IPS DF 6.9 (cell line): ENCODE results near the gene FTCD.
"Not testable (repeated sequence)": the region's sequence is repeated elsewhere in the genome, so short reads cannot be mapped to it uniquely, and the experiment has no call there.

Source experiments
- DNase-seq: peaks from one replicate; pipeline ENCODE4 v3.0.0-alpha.2; 2013; ENCODE audit warnings: low read depth, low spot score
- H3K27ac ChIP-seq: one replicate; pipeline ENCODE4 v1.5.1; 2013; ENCODE audit warnings: low read length, control low read depth
- H3K27me3 ChIP-seq: 2 replicates; pipeline ENCODE4 v1.6.1; 2013; ENCODE audit warnings: mild to moderate bottlenecking, low read length; ENCODE audit not compliant: control insufficient read depth, insufficient read depth
- H3K36me3 ChIP-seq: 2 replicates; pipeline ENCODE4 v1.6.1; 2013; ENCODE audit warnings: low read length; ENCODE audit not compliant: control insufficient read depth, insufficient read depth
- H3K4me1 ChIP-seq: 2 replicates; pipeline ENCODE4 v1.6.1; 2013; ENCODE audit warnings: low read length; ENCODE audit not compliant: control insufficient read depth, insufficient read depth
- H3K4me3 ChIP-seq: 2 replicates; pipeline ENCODE4 v1.5.1; 2013; ENCODE audit warnings: mild to moderate bottlenecking, low read length
- H3K9me3 ChIP-seq: 2 replicates; pipeline ENCODE4 v1.6.1; 2013; ENCODE audit warnings: low read length, inconsistent platforms; ENCODE audit not compliant: control insufficient read depth, insufficient read depth
- WGBS: extraction: QIAGEN DNeasy Blood & Tissue Kit; methylation state at CpG from one replicate; pipeline ENCODE4 v1.1.7; 2013; ENCODE audit warnings: mixed read lengths, missing lambda C conversion rate; ENCODE audit not compliant: insufficient read length, insufficient coverage; 5-methylcytosine and 5-hydroxymethylcytosine counted together

Gene FTCD

GRCh38 chr21:46180079-46180722 is 24.8 kb upstream of the FTCD start:
- WGBS: no CpG with 5 or more reads among the region's 24 CpGs
- DNase-seq: no peak
- no peak overlapping the region for H3K27ac ChIP-seq

GRCh38 chr21:46179708-46180078 is 24.3 kb upstream of the FTCD start:
- Histone ChIP-seq H3K9me3 (no peaks in the 10 kb centered on the region), H3K4me1 (no peaks in the 10 kb centered on the region; the same call in 1 of the 2 replicates), H3K27me3 (no peaks in the 10 kb centered on the region), H3K36me3 (peaks cover 2% of the 10 kb centered on the region; the same call in 1 of the 2 replicates), H3K4me3 (no peak overlapping the region), H3K27ac (no peak overlapping the region)
- no peak for DNase-seq
- WGBS: no CpG with 5 or more reads among the region's 17 CpGs

More at GRCh38 chr21:46180079-46180722, 24.8 kb upstream of the FTCD start:
- Histone ChIP-seq H3K9me3 (no peaks in the 10 kb centered on the region), H3K4me1 (no peaks in the 10 kb centered on the region; the same call in 1 of the 2 replicates), H3K27me3 (no peaks in the 10 kb centered on the region), H3K36me3 (peaks cover 2% of the 10 kb centered on the region; the same call in 1 of the 2 replicates), H3K4me3 (no peak overlapping the region)

GRCh38 chr21:46178961-46179360 is 23.6 kb upstream of the FTCD start:
- Histone ChIP-seq H3K9me3 (no peaks in the 10 kb centered on the region), H3K27me3 (no peaks in the 10 kb centered on the region), H3K4me3 (no peak overlapping the region), H3K36me3 (peaks cover 2% of the 10 kb centered on the region; the same call in 1 of the 2 replicates), H3K4me1 (no peaks in the 10 kb centered on the region; the same call in 1 of the 2 replicates), H3K27ac (no peak overlapping the region)
- no CpG with 5 or more reads among the region's 4 CpGs for WGBS
- no peak for DNase-seq

GRCh38 chr21:46176443-46177129 is 21.2 kb upstream of the FTCD start:
- H3K27ac ChIP-seq, H3K9me3 ChIP-seq, H3K36me3 ChIP-seq, H3K27me3 ChIP-seq, DNase-seq, H3K4me1 ChIP-seq, H3K4me3 ChIP-seq: not testable (repeated sequence)
- WGBS: no CpG with 5 or more reads among the region's 3 CpGs

GRCh38 chr21:46173573-46173972 is 18.2 kb upstream of the FTCD start:
- no peak for DNase-seq
- Histone ChIP-seq H3K27me3 (no peaks in the 10 kb centered on the region), H3K4me3 (no peak overlapping the region; the same call in 1 of the 2 replicates), H3K36me3 (no peaks in the 10 kb centered on the region), H3K27ac (no peak overlapping the region), H3K4me1 (no peaks in the 10 kb centered on the region), H3K9me3 (no peaks in the 10 kb centered on the region; the same call in 1 of the 2 replicates)
- no CpG with 5 or more reads among the region's 1 CpG for WGBS

- Histone ChIP-seq H3K4me3 (no peak overlapping the region; the same call in 1 of the 2 replicates), H3K4me1 (no peaks in the 10 kb centered on the region; the same call in 1 of the 2 replicates), H3K9me3 (no peaks in the 10 kb centered on the region; the same call in 1 of the 2 replicates), H3K27me3 (no peaks in the 10 kb centered on the region), H3K27ac (no peak overlapping the region), H3K36me3 (no peaks in the 10 kb centered on the region; the same call in 1 of the 2 replicates)
- no CpG with 5 or more reads among the region's 6 CpGs for WGBS
- DNase-seq: no peak
These were observed 17.6 kb upstream of the FTCD start for GRCh38 chr21:46172863-46173528.

- H3K4me1 ChIP-seq: no peaks in the 10 kb centered on the region; the same call in 1 of the 2 replicates
- H3K9me3 ChIP-seq: no peaks in the 10 kb centered on the region; the same call in 1 of the 2 replicates
- no peaks in the 10 kb centered on the region for H3K27me3 ChIP-seq
- WGBS: no CpG with 5 or more reads among the region's 21 CpGs
- H3K36me3 ChIP-seq: no peaks in the 10 kb centered on the region; the same call in 1 of the 2 replicates
- H3K27ac ChIP-seq: no peak overlapping the region
- DNase-seq: no peak
- no peak overlapping the region for H3K4me3 ChIP-seq
These were observed 16.9 kb upstream of the FTCD start for GRCh38 chr21:46171996-46172862.

GRCh38 chr21:46171585-46171984 is 16.2 kb upstream of the FTCD start:
- WGBS: no CpG with 5 or more reads among the region's 2 CpGs
- H3K9me3 ChIP-seq: no peaks in the 10 kb centered on the region; the same call in 1 of the 2 replicates
- no peak overlapping the region for H3K27ac ChIP-seq
- no peak for DNase-seq
- no peaks in the 10 kb centered on the region; the same call in 1 of the 2 replicates for H3K4me1 ChIP-seq
- H3K36me3 ChIP-seq: no peaks in the 10 kb centered on the region; the same call in 1 of the 2 replicates
- H3K27me3 ChIP-seq: no peaks in the 10 kb centered on the region
- H3K4me3 ChIP-seq: no peak overlapping the region

- not testable (repeated sequence) for H3K36me3 ChIP-seq, H3K9me3 ChIP-seq, H3K4me1 ChIP-seq, DNase-seq, H3K27me3 ChIP-seq, H3K4me3 ChIP-seq, H3K27ac ChIP-seq
- no CpG with 5 or more reads among the region's 1 CpG for WGBS
These were observed 15.2 kb upstream of the FTCD start for GRCh38 chr21:46170436-46171193.
